ENCODE measurements around the gene ATP6V0A4. TPM values are rescaled to one million over a fixed set of nuclear protein-coding genes. Genes with fewer than 3 reads are reported as not detected.
A peak's percentile ranks its signal among the peaks of the same experiment; 100 is the strongest.

ATP6V0A4 gene
- total RNA-seq, 6 donors from 2014 or later = 0.49 to 1.9 (median 1.3) TPM; not detected in 2

DNA sequence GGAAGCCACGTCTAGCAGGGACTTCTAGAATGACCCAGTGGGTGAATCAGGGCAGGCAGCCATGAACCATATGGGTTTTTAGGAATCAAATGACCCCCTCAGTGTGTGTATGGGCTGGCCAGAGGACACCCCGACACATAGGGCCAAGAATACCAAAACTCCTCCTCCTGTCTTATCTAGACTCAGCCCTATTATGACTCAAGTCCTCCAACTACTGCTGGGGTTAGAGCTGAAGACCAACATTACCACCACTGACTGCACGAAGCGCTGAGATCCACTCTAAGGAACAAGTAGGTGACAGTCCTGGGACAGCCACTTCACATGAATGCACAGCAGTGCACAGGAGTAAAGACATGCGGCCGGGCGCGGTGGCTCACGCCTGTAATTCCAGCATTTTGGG is 85.3 kb downstream of the ATP6V0A4 start:
- H3K27me3 ChIP-seq = no peaks in the 10 kb centered on the region
- no peak for ATAC-seq (ENCODE audit: low FRiP score in 2 of 2)

GRCh38 chr7:138710536-138711385 is 87.2 kb downstream of the ATP6V0A4 start:
- no peak for ATAC-seq (ENCODE audit: low FRiP score in 2 of 2)
- no peak overlapping the region for H3K27ac ChIP-seq
- TF ChIP-seq EP300 (IDR thresholded peaks at IDR 0.05) = no peak
- no peaks in the 10 kb centered on the region for H3K4me1 ChIP-seq
- no peaks in the 10 kb centered on the region for H3K9me3 ChIP-seq
- 69 to 75% methylated on average over 15 of the region's 15 CpGs for WGBS, 2 donors
- H3K4me3 ChIP-seq = no peak overlapping the region
- H3K36me3 ChIP-seq = no peaks in the 10 kb centered on the region
- H3K27me3 ChIP-seq = no peaks in the 10 kb centered on the region
- no peak for DNase-seq

More for the DNA sequence above, 85.3 kb downstream of the ATP6V0A4 start:
- Histone ChIP-seq H3K27ac (no peak overlapping the region), H3K9me3 (no peaks in the 10 kb centered on the region), H3K4me3 (no peak overlapping the region), H3K4me1 (no peaks in the 10 kb centered on the region), H3K36me3 (no peaks in the 10 kb centered on the region)
- TF ChIP-seq POLR2AphosphoS5 (IDR thresholded peaks at IDR 0.05) (no peak), POLR2A (IDR thresholded peaks at IDR 0.05) (no peak), EP300 (IDR thresholded peaks at IDR 0.05) (no peak)
- TF ChIP-seq, protein P1, sequence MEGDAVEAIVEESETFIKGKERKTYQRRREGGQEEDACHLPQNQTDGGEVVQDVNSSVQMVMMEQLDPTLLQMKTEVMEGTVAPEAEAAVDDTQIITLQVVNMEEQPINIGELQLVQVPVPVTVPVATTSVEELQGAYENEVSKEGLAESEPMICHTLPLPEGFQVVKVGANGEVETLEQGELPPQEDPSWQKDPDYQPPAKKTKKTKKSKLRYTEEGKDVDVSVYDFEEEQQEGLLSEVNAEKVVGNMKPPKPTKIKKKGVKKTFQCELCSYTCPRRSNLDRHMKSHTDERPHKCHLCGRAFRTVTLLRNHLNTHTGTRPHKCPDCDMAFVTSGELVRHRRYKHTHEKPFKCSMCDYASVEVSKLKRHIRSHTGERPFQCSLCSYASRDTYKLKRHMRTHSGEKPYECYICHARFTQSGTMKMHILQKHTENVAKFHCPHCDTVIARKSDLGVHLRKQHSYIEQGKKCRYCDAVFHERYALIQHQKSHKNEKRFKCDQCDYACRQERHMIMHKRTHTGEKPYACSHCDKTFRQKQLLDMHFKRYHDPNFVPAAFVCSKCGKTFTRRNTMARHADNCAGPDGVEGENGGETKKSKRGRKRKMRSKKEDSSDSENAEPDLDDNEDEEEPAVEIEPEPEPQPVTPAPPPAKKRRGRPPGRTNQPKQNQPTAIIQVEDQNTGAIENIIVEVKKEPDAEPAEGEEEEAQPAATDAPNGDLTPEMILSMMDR (IDR thresholded peaks at IDR 0.05) = no peak
- 97 to 99% methylated on average over 9 of the region's 9 CpGs for WGBS, 2 donors
- peak in 1 of 2 donors; percentile 43 for DNase-seq

DNA sequence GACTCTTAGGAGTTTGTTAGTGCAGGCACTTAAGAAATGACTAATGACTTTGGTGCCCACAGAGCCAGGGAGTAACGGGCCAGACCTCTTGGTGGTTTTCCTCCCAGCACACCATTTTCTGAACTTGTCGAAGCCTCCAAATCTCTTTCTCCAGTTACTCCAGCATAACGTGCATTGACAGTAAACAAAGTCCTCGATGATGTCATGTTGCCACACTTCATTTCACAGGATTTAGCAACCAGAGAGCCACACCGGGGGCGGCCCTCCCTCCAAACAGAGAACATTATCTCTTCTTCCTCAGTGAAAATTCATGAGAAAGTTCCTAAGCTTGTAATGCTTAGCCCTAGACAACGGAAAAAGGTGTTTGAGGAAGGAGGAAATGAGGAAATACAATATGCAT is 92.8 kb downstream of the ATP6V0A4 start:
- no peak for DNase-seq
- H3K4me3 ChIP-seq = no peak overlapping the region
- ATAC-seq (ENCODE audit: low FRiP score in 2 of 2) = no peak
- H3K27me3 ChIP-seq = no peaks in the 10 kb centered on the region
- H3K36me3 ChIP-seq = no peaks in the 10 kb centered on the region
- 39 to 40% methylated on average over 7 of the region's 7 CpGs for WGBS, 2 donors
- H3K27ac ChIP-seq = no peak overlapping the region
- no peaks in the 10 kb centered on the region for H3K9me3 ChIP-seq
- H3K4me1 ChIP-seq = no peaks in the 10 kb centered on the region
- TF ChIP-seq, protein P1 (IDR thresholded peaks at IDR 0.05) = no peak
- no peak for TF ChIP-seq POLR2AphosphoS5 (IDR thresholded peaks at IDR 0.05)
- TF ChIP-seq POLR2A (IDR thresholded peaks at IDR 0.05) = no peak
- no peak for TF ChIP-seq EP300 (IDR thresholded peaks at IDR 0.05)

- Histone ChIP-seq H3K9me3 (no peaks in the 10 kb centered on the region), H3K4me1 (no peaks in the 10 kb centered on the region), H3K27me3 (no peaks in the 10 kb centered on the region), H3K36me3 (no peaks in the 10 kb centered on the region), H3K4me3 (no peak overlapping the region), H3K27ac (no peak overlapping the region)
- TF ChIP-seq POLR2AphosphoS5 (IDR thresholded peaks at IDR 0.05) = no peak
- TF ChIP-seq POLR2A (IDR thresholded peaks at IDR 0.05) = no peak
- TF ChIP-seq, protein P1 (IDR thresholded peaks at IDR 0.05) = no peak
- no peak for TF ChIP-seq EP300 (IDR thresholded peaks at IDR 0.05)
- WGBS, 2 donors = 85 to 92% methylated on average over 2 of the region's 2 CpGs
- ATAC-seq (ENCODE audit: low FRiP score in 2 of 2) = no peak
- no peak for DNase-seq
Observed at GRCh38 chr7:138701537-138701923, 96.5 kb downstream of the ATP6V0A4 start.

DNA sequence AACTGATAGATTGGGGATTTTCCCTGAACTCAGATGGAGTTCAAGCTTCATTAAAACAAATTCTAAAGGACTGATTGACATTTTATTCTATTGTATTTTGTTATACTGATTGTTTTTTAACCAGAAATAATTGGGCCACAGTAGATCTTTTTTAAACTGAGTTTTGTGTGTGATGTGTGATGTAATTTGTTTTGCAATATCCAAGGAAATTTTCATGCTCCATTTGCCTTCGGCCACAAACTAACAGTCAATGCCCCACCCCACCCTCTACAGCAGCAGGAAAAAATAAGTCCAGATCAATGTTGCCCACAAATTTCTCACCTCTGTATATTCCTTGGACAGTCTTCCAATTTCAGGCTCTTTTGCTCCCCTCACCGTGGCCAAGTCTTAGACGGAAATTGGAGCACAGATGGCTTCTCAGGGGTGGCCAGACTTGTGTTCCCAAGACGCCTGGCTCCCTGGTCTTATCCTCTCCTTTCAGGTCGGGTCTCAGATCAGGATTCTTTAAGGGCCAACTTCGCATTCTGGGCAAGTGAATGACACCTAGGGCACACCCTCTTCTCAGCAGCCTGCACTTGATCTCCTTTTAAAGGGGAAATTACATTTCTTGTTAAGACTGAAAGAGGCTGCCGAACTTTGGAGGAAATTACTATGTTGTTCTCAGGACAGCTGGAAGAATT is 97.0 kb downstream of the ATP6V0A4 start, which contains the start of gene SVOPL:
Gene SVOPL, minus strand, starts transcription at position 506 of the 680 bp plus-strand sequence. CDS start 22,317 bp downstream, outside the sequence.
- Histone ChIP-seq H3K27me3 (no peaks in the 10 kb centered on the region), H3K36me3 (no peaks in the 10 kb centered on the region), H3K4me3 (no peak within 1 kb of the TSS), H3K9me3 (no peaks in the 10 kb centered on the region), H3K27ac (no peak within 1 kb of the TSS), H3K4me1 (no peaks in the 10 kb centered on the region)
- DNase-seq (no peak), ATAC-seq (ENCODE audit: low FRiP score in 2 of 2) (no peak)
- 51 to 56% methylated on average over 6 to 7 of the region's 7 CpGs for WGBS, 2 donors
- no peak for TF ChIP-seq EP300 (IDR thresholded peaks at IDR 0.05)
- TF ChIP-seq POLR2A (IDR thresholded peaks at IDR 0.05) = no peak
- no peak for TF ChIP-seq POLR2AphosphoS5 (IDR thresholded peaks at IDR 0.05)
- TF ChIP-seq, protein P1 (IDR thresholded peaks at IDR 0.05) = no peak

Measured in upper lobe of left lung (tissue), 6 donors.